ENCODE measurements around the gene TRPM5.

Gene TRPM5

GRCh38 chr11:2404735-2405196, 39.5 kb downstream of the TRPM5 start:
- H3K27ac ChIP-seq (ENCODE audit: insufficient read depth, low read depth, low read length, poor library complexity, severe bottlenecking), result no peak overlapping the region
- 87 to 91% methylated on average over 12 of the region's 12 CpGs for WGBS, 2 experiments
- H3K27me3 ChIP-seq (ENCODE audit: control insufficient read depth, insufficient read depth, low read length, poor library complexity, severe bottlenecking), result no peaks in the 10 kb centered on the region
- peaks cover 14% of the 10 kb centered on the region for H3K36me3 ChIP-seq (ENCODE audit: control insufficient read depth, insufficient read depth, low read length)
- H3K4me3 ChIP-seq (ENCODE audit: insufficient read depth, low read depth, low read length), result no peak overlapping the region
- H3K9me3 ChIP-seq (ENCODE audit: control insufficient read depth, low read length), result no peaks in the 10 kb centered on the region
- peaks cover 7% of the 10 kb centered on the region for H3K4me1 ChIP-seq (ENCODE audit: control insufficient read depth, insufficient read depth, low read length)

GRCh38 chr11:2402890-2403645, 41.2 kb downstream of the TRPM5 start:
- no peak overlapping the region for H3K4me3 ChIP-seq (ENCODE audit: insufficient read depth, low read depth, low read length)
- no peak overlapping the region for H3K27ac ChIP-seq (ENCODE audit: insufficient read depth, low read depth, low read length, poor library complexity, severe bottlenecking)
- H3K36me3 ChIP-seq (ENCODE audit: control insufficient read depth, insufficient read depth, low read length), result peaks cover 14% of the 10 kb centered on the region
- H3K9me3 ChIP-seq (ENCODE audit: control insufficient read depth, low read length), result no peaks in the 10 kb centered on the region
- 94 to 95% methylated on average over 31 of the region's 31 CpGs for WGBS, 2 experiments
- no peaks in the 10 kb centered on the region for H3K27me3 ChIP-seq (ENCODE audit: control insufficient read depth, insufficient read depth, low read length, poor library complexity, severe bottlenecking)
- peaks cover 12% of the 10 kb centered on the region for H3K4me1 ChIP-seq (ENCODE audit: control insufficient read depth, insufficient read depth, low read length)

GRCh38 chr11:2402106-2402505, 42.2 kb downstream of the TRPM5 start:
- H3K4me1 ChIP-seq (ENCODE audit: control insufficient read depth, insufficient read depth, low read length), result peaks cover 12% of the 10 kb centered on the region
- no peak overlapping the region for H3K27ac ChIP-seq (ENCODE audit: insufficient read depth, low read depth, low read length, poor library complexity, severe bottlenecking)
- 97 to 98% methylated on average over 13 of the region's 13 CpGs for WGBS, 2 experiments
- no peaks in the 10 kb centered on the region for H3K9me3 ChIP-seq (ENCODE audit: control insufficient read depth, low read length)
- peaks cover 14% of the 10 kb centered on the region for H3K36me3 ChIP-seq (ENCODE audit: control insufficient read depth, insufficient read depth, low read length)
- H3K4me3 ChIP-seq (ENCODE audit: insufficient read depth, low read depth, low read length), result peak overlapping the region; percentile 97
- H3K27me3 ChIP-seq (ENCODE audit: control insufficient read depth, insufficient read depth, low read length, poor library complexity, severe bottlenecking), result no peaks in the 10 kb centered on the region

DNA sequence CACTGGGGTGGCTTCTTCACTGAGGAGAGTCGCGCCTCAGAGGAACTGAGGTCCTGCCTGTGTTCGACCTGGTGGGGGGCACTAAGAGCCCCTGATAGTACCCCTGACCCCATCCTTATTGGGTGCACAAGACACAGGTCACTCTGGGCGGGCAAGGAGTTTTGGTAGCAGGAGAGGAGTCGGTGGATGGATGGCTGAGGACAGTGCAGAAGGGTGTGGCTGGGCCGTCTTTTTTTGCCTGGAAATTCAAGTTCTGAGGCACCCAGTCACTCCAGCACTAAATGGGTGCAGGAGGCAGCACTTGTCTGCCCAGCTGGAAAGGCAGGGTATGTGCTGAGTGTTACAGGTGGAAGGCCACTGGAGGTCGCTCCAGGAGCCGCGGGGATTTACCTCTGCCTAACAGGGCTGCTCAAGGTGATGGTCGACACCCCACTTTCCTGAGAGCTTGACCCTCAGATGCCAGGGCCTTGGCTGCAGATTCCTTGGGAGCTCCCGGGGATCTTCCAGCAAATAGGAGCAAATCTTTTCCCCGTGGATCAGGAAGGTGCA, 42.8 kb downstream of the TRPM5 start:
- Histone ChIP-seq H3K27me3 (ENCODE audit: control insufficient read depth, insufficient read depth, low read length, poor library complexity, severe bottlenecking) (no peaks in the 10 kb centered on the region), H3K9me3 (ENCODE audit: control insufficient read depth, low read length) (no peaks in the 10 kb centered on the region), H3K36me3 (ENCODE audit: control insufficient read depth, insufficient read depth, low read length) (peaks cover 19% of the 10 kb centered on the region), H3K4me1 (ENCODE audit: control insufficient read depth, insufficient read depth, low read length) (peaks cover 12% of the 10 kb centered on the region), H3K27ac (ENCODE audit: insufficient read depth, low read depth, low read length, poor library complexity, severe bottlenecking) (no peak overlapping the region), H3K4me3 (ENCODE audit: insufficient read depth, low read depth, low read length) (peak overlapping the region; percentile 97)
- 59 to 62% methylated on average over 12 of the region's 12 CpGs for WGBS, 2 experiments

- Histone ChIP-seq H3K27ac (ENCODE audit: insufficient read depth, low read depth, low read length, poor library complexity, severe bottlenecking) (peak overlapping the region; percentile 39), H3K4me1 (ENCODE audit: control insufficient read depth, insufficient read depth, low read length) (peaks cover 12% of the 10 kb centered on the region), H3K4me3 (ENCODE audit: insufficient read depth, low read depth, low read length) (peak overlapping the region; percentile 97), H3K9me3 (ENCODE audit: control insufficient read depth, low read length) (no peaks in the 10 kb centered on the region), H3K36me3 (ENCODE audit: control insufficient read depth, insufficient read depth, low read length) (peaks cover 19% of the 10 kb centered on the region), H3K27me3 (ENCODE audit: control insufficient read depth, insufficient read depth, low read length, poor library complexity, severe bottlenecking) (no peaks in the 10 kb centered on the region)
- 1% methylated on average over 55 of the region's 55 CpGs for WGBS, 2 experiments
These were observed 43.4 kb downstream of the TRPM5 start for GRCh38 chr11:2400762-2401435.

DNA sequence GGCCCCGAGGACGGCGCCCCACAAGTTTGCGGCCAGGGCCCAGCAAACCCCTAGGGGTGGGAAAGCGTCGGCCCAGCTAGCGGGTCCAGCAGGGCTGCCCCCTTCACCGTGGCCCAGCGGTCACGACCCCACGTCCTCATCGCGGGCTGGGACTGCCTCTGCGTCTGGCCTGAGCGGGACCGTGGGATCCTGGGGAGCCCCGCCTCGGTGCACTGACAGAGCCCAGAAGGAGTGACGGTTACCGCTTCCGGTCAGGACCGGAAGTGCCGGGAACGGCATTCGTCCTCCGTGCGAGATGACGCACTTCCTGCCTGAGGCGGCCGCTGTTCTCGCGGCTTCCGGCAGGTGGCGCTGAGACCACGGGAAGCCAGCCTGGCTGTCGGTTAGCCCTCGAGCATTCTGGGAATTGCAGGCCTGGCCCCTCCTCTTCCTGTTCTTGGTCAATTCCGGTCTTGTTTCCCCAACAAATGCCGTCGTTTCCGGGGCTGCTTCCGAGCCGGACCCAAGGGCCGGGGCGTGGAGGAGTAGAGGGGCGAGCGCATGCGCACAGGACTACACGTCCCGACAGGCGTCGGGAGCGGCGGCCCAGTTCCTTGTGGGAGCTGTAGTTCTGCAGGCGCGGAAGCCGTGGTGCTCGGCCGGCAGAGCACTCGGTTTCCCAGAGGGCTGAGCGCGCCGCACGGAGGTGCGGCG, 44.1 kb downstream of the TRPM5 start, which contains the start of gene TSSC4:
Gene TSSC4 (plus strand): TSS at position 682 of the 693 bp plus-strand sequence. CDS start 1,884 bp downstream, outside the sequence.
- Histone ChIP-seq H3K27ac (ENCODE audit: insufficient read depth, low read depth, low read length, poor library complexity, severe bottlenecking) (peak within 1 kb of the TSS; percentile 86), H3K9me3 (ENCODE audit: control insufficient read depth, low read length) (no peaks in the 10 kb centered on the region), H3K4me1 (ENCODE audit: control insufficient read depth, insufficient read depth, low read length) (peaks cover 12% of the 10 kb centered on the region), H3K36me3 (ENCODE audit: control insufficient read depth, insufficient read depth, low read length) (peaks cover 19% of the 10 kb centered on the region), H3K27me3 (ENCODE audit: control insufficient read depth, insufficient read depth, low read length, poor library complexity, severe bottlenecking) (no peaks in the 10 kb centered on the region), H3K4me3 (ENCODE audit: insufficient read depth, low read depth, low read length) (peak within 1 kb of the TSS; percentile 97)
- WGBS, 2 experiments, result 6 to 7% methylated on average over 66 of the region's 66 CpGs

- Histone ChIP-seq H3K9me3 (ENCODE audit: control insufficient read depth, low read length) (no peaks in the 10 kb centered on the region), H3K27ac (ENCODE audit: insufficient read depth, low read depth, low read length, poor library complexity, severe bottlenecking) (peak overlapping the region; percentile 86), H3K27me3 (ENCODE audit: control insufficient read depth, insufficient read depth, low read length, poor library complexity, severe bottlenecking) (no peaks in the 10 kb centered on the region), H3K36me3 (ENCODE audit: control insufficient read depth, insufficient read depth, low read length) (peaks cover 19% of the 10 kb centered on the region), H3K4me1 (ENCODE audit: control insufficient read depth, insufficient read depth, low read length) (peaks cover 12% of the 10 kb centered on the region), H3K4me3 (ENCODE audit: insufficient read depth, low read depth, low read length) (peak overlapping the region; percentile 52)
- 76 to 81% methylated on average over 23 of the region's 23 CpGs for WGBS, 2 experiments
These were observed 44.7 kb downstream of the TRPM5 start for GRCh38 chr11:2399488-2400068.

- 85 to 86% methylated on average over 7 of the region's 7 CpGs for WGBS, 2 experiments
- no peak overlapping the region for H3K4me3 ChIP-seq (ENCODE audit: insufficient read depth, low read depth, low read length)
- H3K36me3 ChIP-seq (ENCODE audit: control insufficient read depth, insufficient read depth, low read length), result peaks cover 19% of the 10 kb centered on the region
- no peaks in the 10 kb centered on the region for H3K27me3 ChIP-seq (ENCODE audit: control insufficient read depth, insufficient read depth, low read length, poor library complexity, severe bottlenecking)
- no peak overlapping the region for H3K27ac ChIP-seq (ENCODE audit: insufficient read depth, low read depth, low read length, poor library complexity, severe bottlenecking)
- H3K4me1 ChIP-seq (ENCODE audit: control insufficient read depth, insufficient read depth, low read length), result peaks cover 12% of the 10 kb centered on the region
- H3K9me3 ChIP-seq (ENCODE audit: control insufficient read depth, low read length), result no peaks in the 10 kb centered on the region
These were observed 45.5 kb downstream of the TRPM5 start for GRCh38 chr11:2398664-2399355.

GRCh38 chr11:2397005-2397404, 47.3 kb downstream of the TRPM5 start:
- WGBS, 2 experiments, result 87 to 89% methylated on average over 12 of the region's 12 CpGs
- H3K36me3 ChIP-seq (ENCODE audit: control insufficient read depth, insufficient read depth, low read length), result peaks cover 5% of the 10 kb centered on the region
- H3K4me1 ChIP-seq (ENCODE audit: control insufficient read depth, insufficient read depth, low read length), result peaks cover 12% of the 10 kb centered on the region
- no peak overlapping the region for H3K4me3 ChIP-seq (ENCODE audit: insufficient read depth, low read depth, low read length)
- H3K9me3 ChIP-seq (ENCODE audit: control insufficient read depth, low read length), result no peaks in the 10 kb centered on the region
- no peak overlapping the region for H3K27ac ChIP-seq (ENCODE audit: insufficient read depth, low read depth, low read length, poor library complexity, severe bottlenecking)
- no peaks in the 10 kb centered on the region for H3K27me3 ChIP-seq (ENCODE audit: control insufficient read depth, insufficient read depth, low read length, poor library complexity, severe bottlenecking)

Measured in ectodermal cell (in vitro differentiated cells).